IPS-20b (cell line): ENCODE measurements around the gene ZNF621.
"Not testable (repeated sequence)": the region's sequence is repeated elsewhere in the genome, so short reads cannot be mapped to it uniquely, and the experiment has no call there.

ENCODE experiments used
- H3K27ac ChIP-seq: one replicate; pipeline ENCODE4 v1.5.1; 2013; ENCODE audit warnings: low read length
- H3K27me3 ChIP-seq: 2 replicates; pipeline ENCODE4 v1.6.1; 2013; ENCODE audit warnings: mild to moderate bottlenecking, low read length, inconsistent platforms; ENCODE audit not compliant: insufficient read depth
- H3K36me3 ChIP-seq: 2 replicates; pipeline ENCODE4 v1.6.1; 2013; ENCODE audit warnings: low read depth, mild to moderate bottlenecking, inconsistent platforms, low read length, moderate library complexity; ENCODE audit not compliant: insufficient read depth
- H3K4me1 ChIP-seq: 2 replicates; pipeline ENCODE4 v1.6.1; 2013; ENCODE audit warnings: mild to moderate bottlenecking, control low read depth, inconsistent platforms, low read length, moderate library complexity; ENCODE audit not compliant: insufficient read depth
- H3K4me3 ChIP-seq: 2 replicates; pipeline ENCODE4 v1.5.1; 2013; ENCODE audit warnings: mild to moderate bottlenecking, low read length, inconsistent platforms
- H3K9ac ChIP-seq: 2 replicates; pipeline ENCODE4 v1.6.1; 2013; ENCODE audit warnings: low read depth, mild to moderate bottlenecking, inconsistent platforms, low read length, moderate library complexity
- H3K9me3 ChIP-seq: 2 replicates; pipeline ENCODE4 v1.6.1; 2013; ENCODE audit warnings: mild to moderate bottlenecking, low read depth, low read length, inconsistent platforms; ENCODE audit not compliant: insufficient read depth

ZNF621 gene

DNA sequence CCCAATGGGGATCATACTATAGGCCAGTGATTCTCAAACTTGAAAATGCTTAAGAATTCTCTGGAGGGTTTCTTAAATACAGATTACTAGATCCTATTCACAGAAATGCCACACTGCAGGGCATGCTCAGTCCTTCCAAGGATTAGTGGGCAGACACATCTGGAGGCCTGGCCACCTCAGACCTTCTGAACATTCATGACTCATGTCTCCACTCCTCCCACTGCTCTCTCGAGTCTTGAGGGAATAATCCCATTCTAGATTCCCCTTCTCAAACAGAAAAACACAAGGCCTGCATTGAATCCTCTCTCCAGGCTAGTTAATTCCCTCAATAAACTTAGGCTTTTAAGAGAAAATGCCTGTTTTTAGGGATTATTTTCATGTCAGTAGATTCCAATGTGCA lies 22.1 kb downstream of the ZNF621 start:
- Histone ChIP-seq H3K9me3 (peaks cover 10% of the 10 kb centered on the region; the same call in 1 of the 2 replicates), H3K27me3 (no peaks in the 10 kb centered on the region), H3K27ac (no peak overlapping the region), H3K36me3 (no peaks in the 10 kb centered on the region), H3K9ac (no peak overlapping the region), H3K4me1 (no peaks in the 10 kb centered on the region), H3K4me3 (no peak overlapping the region)

- H3K4me1 ChIP-seq, result no peaks in the 10 kb centered on the region
- no peak overlapping the region for H3K27ac ChIP-seq
- H3K27me3 ChIP-seq, result no peaks in the 10 kb centered on the region
- peaks cover 10% of the 10 kb centered on the region; the same call in 1 of the 2 replicates for H3K9me3 ChIP-seq
- H3K36me3 ChIP-seq, result no peaks in the 10 kb centered on the region
- no peak overlapping the region for H3K9ac ChIP-seq
- no peak overlapping the region for H3K4me3 ChIP-seq
Measured at GRCh38 chr3:40550167-40550566, 25.4 kb downstream of the ZNF621 start.

- H3K9ac ChIP-seq, result no peak overlapping the region
- H3K4me1 ChIP-seq, result no peaks in the 10 kb centered on the region
- H3K4me3 ChIP-seq, result no peak overlapping the region
- no peaks in the 10 kb centered on the region for H3K27me3 ChIP-seq
- no peak overlapping the region for H3K27ac ChIP-seq
- H3K36me3 ChIP-seq, result no peaks in the 10 kb centered on the region
- peaks cover 13% of the 10 kb centered on the region; the same call in 1 of the 2 replicates for H3K9me3 ChIP-seq
Measured at GRCh38 chr3:40557575-40558161, 32.9 kb downstream of the ZNF621 start.

GRCh38 chr3:40562482-40562881 lies 37.7 kb downstream of the ZNF621 start:
- H3K4me3 ChIP-seq, H3K9ac ChIP-seq, H3K36me3 ChIP-seq, H3K27ac ChIP-seq, H3K27me3 ChIP-seq, H3K4me1 ChIP-seq: not testable (repeated sequence)
- peaks cover 13% of the 10 kb centered on the region; the same call in 1 of the 2 replicates for H3K9me3 ChIP-seq

GRCh38 chr3:40565629-40566028 lies 40.9 kb downstream of the ZNF621 start:
- not testable (repeated sequence) for H3K27ac ChIP-seq, H3K27me3 ChIP-seq, H3K9ac ChIP-seq, H3K36me3 ChIP-seq, H3K4me1 ChIP-seq, H3K4me3 ChIP-seq
- peaks cover 12% of the 10 kb centered on the region; the same call in 1 of the 2 replicates for H3K9me3 ChIP-seq

- no peak overlapping the region for H3K4me3 ChIP-seq
- H3K9me3 ChIP-seq, result peaks cover 10% of the 10 kb centered on the region; the same call in 1 of the 2 replicates
- no peak overlapping the region for H3K27ac ChIP-seq
- H3K9ac ChIP-seq, result no peak overlapping the region
- H3K4me1 ChIP-seq, result peaks cover 6% of the 10 kb centered on the region; the same call in 1 of the 2 replicates
- no peaks in the 10 kb centered on the region for H3K36me3 ChIP-seq
- no peaks in the 10 kb centered on the region for H3K27me3 ChIP-seq
Measured at GRCh38 chr3:40566694-40567093, 41.9 kb downstream of the ZNF621 start.

DNA sequence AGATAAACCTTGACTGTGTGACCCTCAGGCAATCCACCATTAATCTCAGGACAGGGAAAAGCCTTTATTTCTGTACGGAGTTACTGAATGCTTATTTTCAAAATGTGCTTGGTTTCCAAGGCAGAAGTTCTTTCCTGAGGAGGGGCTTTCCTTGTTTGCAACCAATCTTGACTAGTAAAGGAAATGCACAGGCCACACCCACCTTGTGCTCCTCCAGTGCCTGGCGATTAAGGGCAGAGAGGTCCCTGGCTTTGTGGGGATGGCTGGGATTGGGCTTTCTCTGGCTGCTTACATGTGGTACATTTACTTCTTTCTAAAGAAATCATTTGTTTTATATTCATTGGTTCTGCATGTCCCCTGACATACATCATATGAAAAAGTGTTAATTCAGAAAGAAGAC lies 47.8 kb downstream of the ZNF621 start:
- Histone ChIP-seq H3K27me3 (no peaks in the 10 kb centered on the region), H3K9me3 (peaks cover 10% of the 10 kb centered on the region; the same call in 1 of the 2 replicates), H3K4me3 (no peak overlapping the region), H3K36me3 (no peaks in the 10 kb centered on the region), H3K9ac (no peak overlapping the region), H3K27ac (no peak overlapping the region), H3K4me1 (peaks cover 7% of the 10 kb centered on the region; the same call in 1 of the 2 replicates)

- Histone ChIP-seq H3K4me3 (no peak overlapping the region), H3K36me3 (no peaks in the 10 kb centered on the region), H3K9me3 (peaks cover under 1% of the 10 kb centered on the region; the same call in 1 of the 2 replicates), H3K27me3 (no peaks in the 10 kb centered on the region), H3K9ac (no peak overlapping the region), H3K27ac (no peak overlapping the region), H3K4me1 (peaks cover 7% of the 10 kb centered on the region; the same call in 1 of the 2 replicates)
Measured at GRCh38 chr3:40574050-40574449, 49.3 kb downstream of the ZNF621 start.

DNA sequence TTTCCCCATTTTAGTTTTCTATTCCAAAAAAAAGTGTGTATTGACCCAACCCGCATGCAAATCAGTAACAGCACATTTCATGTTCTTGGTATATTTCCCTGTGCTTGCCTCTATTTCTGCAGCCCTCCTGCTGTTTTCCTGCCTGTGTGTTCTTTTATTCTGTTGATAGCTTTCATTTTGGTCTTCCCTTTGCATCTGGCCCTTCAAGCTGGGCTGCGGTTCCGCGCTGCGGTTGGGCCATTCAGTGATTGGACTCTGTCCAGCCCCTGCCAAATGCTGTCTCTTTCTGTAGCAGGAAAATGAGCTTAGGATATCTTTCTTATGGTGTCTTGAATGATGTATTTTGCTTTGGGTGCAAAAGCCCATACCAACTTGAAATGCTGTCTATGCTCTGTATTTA lies 49.9 kb downstream of the ZNF621 start:
- Histone ChIP-seq H3K4me3 (no peak overlapping the region), H3K36me3 (no peaks in the 10 kb centered on the region), H3K27me3 (no peaks in the 10 kb centered on the region)

GRCh38 chr3:40576396-40576795 lies 51.6 kb downstream of the ZNF621 start:
- H3K27me3 ChIP-seq, result no peaks in the 10 kb centered on the region
- H3K4me3 ChIP-seq, result no peak overlapping the region
- H3K27ac ChIP-seq, result no peak overlapping the region
- H3K9ac ChIP-seq, result no peak overlapping the region
- peaks cover 7% of the 10 kb centered on the region; the same call in 1 of the 2 replicates for H3K4me1 ChIP-seq
- H3K36me3 ChIP-seq, result no peaks in the 10 kb centered on the region
- H3K9me3 ChIP-seq, result no peaks in the 10 kb centered on the region

More for the DNA sequence above, 49.9 kb downstream of the ZNF621 start:
- Histone ChIP-seq H3K9me3 (no peaks in the 10 kb centered on the region), H3K27ac (no peak overlapping the region), H3K9ac (no peak overlapping the region), H3K4me1 (peaks cover 7% of the 10 kb centered on the region; the same call in 1 of the 2 replicates)

GRCh38 chr3:40580494-40581091 lies 55.8 kb downstream of the ZNF621 start:
- Histone ChIP-seq H3K36me3 (no peaks in the 10 kb centered on the region), H3K27ac (no peak overlapping the region), H3K4me1 (peaks cover 6% of the 10 kb centered on the region; the same call in 1 of the 2 replicates), H3K27me3 (peaks cover 5% of the 10 kb centered on the region), H3K9me3 (no peaks in the 10 kb centered on the region), H3K4me3 (no peak overlapping the region), H3K9ac (no peak overlapping the region)

GRCh38 chr3:40581166-40581565 lies 56.4 kb downstream of the ZNF621 start:
- Histone ChIP-seq H3K27me3 (peaks cover 10% of the 10 kb centered on the region), H3K36me3 (no peaks in the 10 kb centered on the region), H3K4me1 (peaks cover 6% of the 10 kb centered on the region; the same call in 1 of the 2 replicates), H3K9ac (no peak overlapping the region), H3K9me3 (no peaks in the 10 kb centered on the region), H3K27ac (no peak overlapping the region), H3K4me3 (no peak overlapping the region)
